NCI-H2196 (cell line): Measurements from ENCODE around the gene SYDE2.
"Not testable (repeated sequence)": the region's sequence is repeated elsewhere in the genome, so short reads cannot be mapped to it uniquely, and the experiment has no call there.

Experiments used
- DNase-seq: peaks from one replicate; lab custom pipeline; 2025; ENCODE audit not compliant: unreplicated experiment; lab: John Stamatoyannopoulos, UW

The SYDE2 gene

GRCh38 chr1:85171721-85172120, 29.1 kb downstream of the SYDE2 start:
- no peak for DNase-seq

GRCh38 chr1:85168884-85169283, 31.9 kb downstream of the SYDE2 start:
- DNase-seq, result no peak

GRCh38 chr1:85166351-85166750, 34.5 kb downstream of the SYDE2 start:
- DNase-seq, result no peak

- no peak for DNase-seq
Observed at GRCh38 chr1:85158910-85159309, 41.9 kb downstream of the SYDE2 start.

- DNase-seq, result no peak
Observed at GRCh38 chr1:85157436-85157835, 43.4 kb downstream of the SYDE2 start.

GRCh38 chr1:85153149-85153891, 47.5 kb downstream of the SYDE2 start:
- no peak for DNase-seq

GRCh38 chr1:85151446-85151845, 49.4 kb downstream of the SYDE2 start:
- DNase-seq, result no peak

GRCh38 chr1:85149805-85150204, 51.0 kb downstream of the SYDE2 start:
- DNase-seq, result no peak

- DNase-seq, result no peak
Observed at GRCh38 chr1:85148524-85149250, 52.1 kb downstream of the SYDE2 start.

GRCh38 chr1:85146972-85147359, 53.9 kb downstream of the SYDE2 start:
- no peak for DNase-seq

- DNase-seq, result not testable (repeated sequence)
Observed at GRCh38 chr1:85146298-85146971, 54.4 kb downstream of the SYDE2 start.

GRCh38 chr1:85144351-85144750, 56.5 kb downstream of the SYDE2 start:
- DNase-seq, result no peak

GRCh38 chr1:85142753-85143152, 58.1 kb downstream of the SYDE2 start:
- DNase-seq, result no peak

GRCh38 chr1:85138439-85138838, 62.4 kb downstream of the SYDE2 start:
- not testable (repeated sequence) for DNase-seq

- peak; percentile 90 for DNase-seq
Observed at GRCh38 chr1:85137660-85138059, 63.2 kb downstream of the SYDE2 start.

GRCh38 chr1:85135392-85135798, 65.4 kb downstream of the SYDE2 start:
- DNase-seq, result peak; percentile 38

- DNase-seq, result no peak
Observed at GRCh38 chr1:85134583-85135391, 66.0 kb downstream of the SYDE2 start.

GRCh38 chr1:85133565-85134159, 67.2 kb downstream of the SYDE2 start:
- DNase-seq, result no peak

GRCh38 chr1:85132078-85132720, 68.6 kb downstream of the SYDE2 start:
- no peak for DNase-seq

- no peak for DNase-seq
Observed at GRCh38 chr1:85128316-85128715, 72.5 kb downstream of the SYDE2 start.
